Measurements from ENCODE around the gene PEX13. TPM values are rescaled to one million over a fixed set of nuclear protein-coding genes. Genes with fewer than 3 reads are reported as not detected.

Gene PEX13
- polyA plus RNA-seq, 1 experiment, result 11.7 TPM

DNA sequence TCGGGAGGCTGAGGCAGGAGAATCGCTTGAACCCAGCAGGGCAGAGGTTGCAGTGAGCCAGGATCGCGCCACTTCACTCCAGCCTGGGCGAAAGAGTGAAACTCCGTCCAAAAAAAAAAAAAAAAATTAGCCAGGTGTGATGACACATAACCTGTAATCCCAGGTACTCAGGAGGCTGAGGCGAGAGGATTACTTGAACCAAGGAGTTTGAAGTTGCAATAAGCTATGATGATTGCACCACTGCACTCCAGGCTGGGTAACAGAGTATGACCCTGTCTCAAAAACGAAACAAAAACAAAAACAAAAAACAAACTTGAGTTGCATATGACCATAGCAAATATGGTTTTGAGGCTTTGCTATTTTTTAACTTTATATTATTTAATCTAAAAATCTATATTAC is 74.0 kb downstream of the PEX13 start:
- Histone ChIP-seq H3K4me3 (ENCODE audit: low read depth, low read length) (no peak overlapping the region), H3K36me3 (ENCODE audit: control insufficient read depth, insufficient read depth, low read length) (no peaks in the 10 kb centered on the region), H3K27me3 (ENCODE audit: control insufficient read depth, insufficient read depth, low read length) (no peaks in the 10 kb centered on the region)
- DNase-seq (ENCODE audit: low read depth), result no peak
- ChIA-PET CTCF (no interaction called here), POLR2A (no interaction called here)
- TF ChIP-seq, protein P1, sequence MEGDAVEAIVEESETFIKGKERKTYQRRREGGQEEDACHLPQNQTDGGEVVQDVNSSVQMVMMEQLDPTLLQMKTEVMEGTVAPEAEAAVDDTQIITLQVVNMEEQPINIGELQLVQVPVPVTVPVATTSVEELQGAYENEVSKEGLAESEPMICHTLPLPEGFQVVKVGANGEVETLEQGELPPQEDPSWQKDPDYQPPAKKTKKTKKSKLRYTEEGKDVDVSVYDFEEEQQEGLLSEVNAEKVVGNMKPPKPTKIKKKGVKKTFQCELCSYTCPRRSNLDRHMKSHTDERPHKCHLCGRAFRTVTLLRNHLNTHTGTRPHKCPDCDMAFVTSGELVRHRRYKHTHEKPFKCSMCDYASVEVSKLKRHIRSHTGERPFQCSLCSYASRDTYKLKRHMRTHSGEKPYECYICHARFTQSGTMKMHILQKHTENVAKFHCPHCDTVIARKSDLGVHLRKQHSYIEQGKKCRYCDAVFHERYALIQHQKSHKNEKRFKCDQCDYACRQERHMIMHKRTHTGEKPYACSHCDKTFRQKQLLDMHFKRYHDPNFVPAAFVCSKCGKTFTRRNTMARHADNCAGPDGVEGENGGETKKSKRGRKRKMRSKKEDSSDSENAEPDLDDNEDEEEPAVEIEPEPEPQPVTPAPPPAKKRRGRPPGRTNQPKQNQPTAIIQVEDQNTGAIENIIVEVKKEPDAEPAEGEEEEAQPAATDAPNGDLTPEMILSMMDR (IDR thresholded peaks at IDR 0.05; ENCODE audit: insufficient read depth, low read depth, low read length), result no peak

DNA sequence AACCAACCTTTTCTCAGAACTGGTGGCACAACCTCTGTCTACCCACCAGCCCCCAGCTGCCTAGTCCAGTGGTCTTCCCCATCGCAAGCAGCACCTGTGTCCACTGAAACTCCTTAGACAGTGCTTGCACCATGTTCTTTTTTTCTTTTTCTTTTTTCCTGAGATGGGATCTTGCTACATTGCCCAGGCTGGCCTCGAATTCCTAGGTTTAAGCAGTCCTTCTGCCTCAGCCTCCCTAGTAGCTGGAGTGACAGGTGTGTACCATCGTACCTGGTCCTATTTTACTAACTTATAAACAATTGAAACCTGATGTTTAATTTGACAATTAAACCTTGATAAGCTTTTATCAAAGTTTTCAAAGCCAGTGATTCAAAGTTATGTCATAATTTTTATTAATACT is 78.9 kb downstream of the PEX13 start:
- TF ChIP-seq, protein P1 (IDR thresholded peaks at IDR 0.05; ENCODE audit: insufficient read depth, low read depth, low read length), result no peak
- no peaks in the 10 kb centered on the region for H3K36me3 ChIP-seq (ENCODE audit: control insufficient read depth, insufficient read depth, low read length)
- no peak for DNase-seq (ENCODE audit: low read depth)
- ChIA-PET CTCF (no interaction called here), POLR2A (no interaction called here)
- H3K27me3 ChIP-seq (ENCODE audit: control insufficient read depth, insufficient read depth, low read length), result no peaks in the 10 kb centered on the region
- H3K4me3 ChIP-seq (ENCODE audit: low read depth, low read length), result no peak overlapping the region

DNA sequence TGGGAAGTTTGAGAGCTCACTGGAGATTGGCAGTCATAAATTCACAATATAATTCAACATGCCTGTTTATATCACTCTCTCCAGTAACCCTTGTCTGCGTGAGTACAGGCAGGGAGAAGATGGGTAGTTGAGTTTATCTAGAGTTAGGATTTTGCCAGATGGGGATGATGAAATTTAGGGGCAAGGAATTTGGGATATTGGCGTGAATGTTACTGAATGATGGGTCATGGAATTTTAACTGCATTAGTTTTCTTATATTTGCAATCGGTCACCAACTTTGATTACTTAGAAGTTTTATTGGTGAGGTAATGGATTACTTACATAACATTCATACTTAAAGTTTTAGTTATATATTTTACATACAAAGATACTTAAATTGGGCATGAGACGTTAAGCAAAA is 83.3 kb downstream of the PEX13 start:
- H3K36me3 ChIP-seq (ENCODE audit: control insufficient read depth, insufficient read depth, low read length), result no peaks in the 10 kb centered on the region
- H3K27me3 ChIP-seq (ENCODE audit: control insufficient read depth, insufficient read depth, low read length), result no peaks in the 10 kb centered on the region
- TF ChIP-seq, protein P1 (IDR thresholded peaks at IDR 0.05; ENCODE audit: insufficient read depth, low read depth, low read length), result no peak
- DNase-seq (ENCODE audit: low read depth), result no peak
- H3K4me3 ChIP-seq (ENCODE audit: low read depth, low read length), result no peak overlapping the region
- ChIA-PET POLR2A (no interaction called here), CTCF (no interaction called here)

Small RNAs within 50 kb of the gene (small RNA-seq; reads per million reads assigned to genes)
- gene RNA5SP95 (ENCODE audit: insufficient read length, low read depth, low replicate concordance), result not detected

Other genes starting within 250 kb of the PEX13 start
- gene REL, start 136.1 kb upstream of the PEX13 start, polyA plus RNA-seq (2011; rRNA removed), result 0.99 and 2.2 TPM in 2 replicates
- gene PUS10, start 535 bp downstream of the PEX13 start, polyA plus RNA-seq (2011; rRNA removed), result 4.1 and 8.0 TPM in 2 replicates
- 2.8 and 4.7 TPM in 2 replicates for gene SANBR, start 48.2 kb downstream of the PEX13 start, polyA plus RNA-seq (2011; rRNA removed)
- gene C2orf74, start 144.5 kb downstream of the PEX13 start, polyA plus RNA-seq (2011; rRNA removed), result 6.5 and 19.5 TPM in 2 replicates